ENCODE data around the gene KCNAB3.
"Not testable (repeated sequence)": the region's sequence is repeated elsewhere in the genome, so short reads cannot be mapped to it uniquely, and the experiment has no call there.

Gene KCNAB3

GRCh38 chr17:7929158-7930023 is at the start of gene KCNAB3:
Gene KCNAB3 (minus strand): TSS chr17:7929856. CDS start chr17:7929435, 421 bp downstream.
- DNase-seq (ENCODE audit: low spot score), result peak; percentile 88

DNA sequence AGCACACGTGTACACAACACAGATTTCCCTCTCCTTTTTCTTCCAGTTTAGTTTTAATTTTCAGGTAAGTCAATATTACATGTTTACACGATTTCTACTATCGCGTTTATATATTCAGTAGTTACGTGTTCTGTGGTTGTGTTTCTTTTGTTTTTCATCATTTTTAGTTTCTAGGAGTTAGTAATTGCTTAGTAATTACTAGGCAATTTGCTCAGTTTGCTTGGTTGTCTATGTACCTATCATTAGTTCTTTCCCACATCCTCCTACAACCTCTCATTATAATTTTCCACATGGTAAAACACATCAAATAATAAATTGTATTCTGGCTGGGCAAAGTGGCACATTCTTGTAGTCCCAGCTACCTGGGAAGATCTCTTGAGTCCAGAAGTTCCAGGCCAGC is 48.1 kb upstream of the KCNAB3 start:
- no peak for DNase-seq (ENCODE audit: low spot score)

DNA sequence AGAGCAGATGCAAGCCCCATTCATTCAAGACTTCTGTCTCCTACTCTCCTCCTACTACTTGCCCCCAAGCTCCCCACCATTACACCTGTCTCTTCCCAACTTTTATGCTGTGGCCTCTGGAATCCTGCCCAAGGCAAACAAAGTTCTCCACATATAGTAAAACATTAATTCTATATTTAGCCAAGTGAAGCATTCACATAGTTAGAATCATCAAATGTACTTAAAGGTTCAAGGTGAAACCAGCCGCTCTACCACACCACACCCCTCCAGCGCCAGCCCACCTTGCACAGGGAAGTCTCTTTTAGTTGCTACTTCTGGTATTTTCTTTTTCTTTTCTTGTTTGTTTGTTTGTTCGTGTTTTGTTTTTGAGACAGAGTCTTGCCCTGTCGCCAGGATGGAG is 47.4 kb upstream of the KCNAB3 start:
- no peak for DNase-seq (ENCODE audit: low spot score)

GRCh38 chr17:7974638-7975131 is 45.0 kb upstream of the KCNAB3 start:
- DNase-seq (ENCODE audit: low spot score), result no peak

- no peak for DNase-seq (ENCODE audit: low spot score)
Observed at GRCh38 chr17:7972131-7972785, 42.6 kb upstream of the KCNAB3 start.

DNA sequence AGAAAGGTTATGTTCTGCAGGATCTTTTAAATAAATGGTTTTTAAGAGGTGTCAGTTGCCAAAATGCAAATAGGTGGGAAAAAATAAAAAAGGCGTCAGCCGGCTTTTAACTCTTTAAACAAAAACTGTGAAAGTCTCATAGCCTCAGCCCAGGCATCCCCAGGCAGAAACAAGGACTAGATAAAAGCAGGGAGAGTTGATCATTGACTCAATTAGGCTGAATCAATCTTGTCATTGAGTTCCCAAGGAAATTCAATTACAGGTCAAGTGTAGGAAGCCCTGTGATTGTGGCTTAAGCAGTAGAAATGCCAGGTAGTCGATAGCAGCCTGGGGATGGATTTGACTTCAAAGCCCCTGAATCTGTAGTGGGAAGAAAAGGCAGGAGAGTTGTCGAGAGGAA is 42.0 kb upstream of the KCNAB3 start:
- DNase-seq (ENCODE audit: low spot score), result no peak

GRCh38 chr17:7969433-7969832 is 39.8 kb upstream of the KCNAB3 start:
- no peak for DNase-seq (ENCODE audit: low spot score)

DNA sequence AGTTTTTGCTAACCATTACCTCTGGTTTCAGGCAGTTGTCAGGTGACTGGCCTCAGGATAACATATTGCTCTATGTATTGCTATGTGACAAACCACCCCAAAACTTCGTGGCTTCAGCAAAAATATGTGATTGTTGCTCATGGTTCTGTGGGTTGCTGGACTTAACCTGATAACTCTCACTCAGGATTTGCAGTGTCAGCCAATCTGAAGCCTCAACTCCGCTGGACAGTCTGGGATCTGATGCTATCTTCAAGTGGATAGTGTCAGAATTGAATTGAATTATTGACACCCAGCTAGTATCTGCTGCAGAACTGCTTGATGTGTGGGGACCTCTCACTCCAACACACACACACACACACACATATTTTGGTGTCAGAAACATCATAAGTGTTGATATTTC is 38.1 kb upstream of the KCNAB3 start:
- DNase-seq (ENCODE audit: low spot score), result no peak

GRCh38 chr17:7961421-7961820 is 31.8 kb upstream of the KCNAB3 start:
- DNase-seq (ENCODE audit: low spot score), result no peak

- no peak for DNase-seq (ENCODE audit: low spot score)
Observed at GRCh38 chr17:7959503-7960253, 30.0 kb upstream of the KCNAB3 start.

DNA sequence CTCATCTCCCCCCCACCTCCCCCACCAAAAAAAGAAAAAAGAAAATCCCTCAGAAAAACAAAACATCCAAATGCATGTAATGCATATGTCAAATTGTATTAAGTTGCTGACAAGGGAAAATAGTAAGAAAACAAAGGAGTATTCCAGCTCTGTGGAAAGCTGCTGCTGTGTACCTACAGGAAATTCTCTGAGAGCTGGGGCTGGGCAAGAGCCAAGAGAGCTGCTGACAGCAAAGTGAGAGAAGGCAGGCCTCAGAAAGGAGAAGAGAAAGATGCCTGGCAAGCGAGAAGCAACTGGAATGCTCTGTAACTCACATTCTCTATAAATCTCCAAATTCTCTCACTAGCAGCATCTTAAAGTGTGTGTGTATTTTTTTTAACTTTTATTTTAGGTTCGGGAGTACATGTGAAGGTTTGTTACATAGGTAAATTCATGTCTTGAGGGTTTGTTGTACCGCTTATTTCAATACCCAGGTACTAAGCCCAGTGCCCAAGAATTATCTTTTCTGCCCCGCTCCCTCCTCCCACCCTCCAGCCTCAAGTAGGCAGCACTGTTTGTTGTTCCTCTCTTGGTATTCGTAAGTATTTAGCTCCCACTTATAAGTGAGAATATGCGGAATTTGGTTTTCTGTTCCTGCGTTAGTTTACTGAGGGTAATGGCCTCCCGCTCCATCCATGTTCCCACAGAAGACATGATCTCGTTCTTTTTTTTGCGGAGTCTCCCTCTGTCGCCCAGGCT is 26.7 kb upstream of the KCNAB3 start:
- DNase-seq (ENCODE audit: low spot score), result no peak

GRCh38 chr17:7955414-7956227 is 26.0 kb upstream of the KCNAB3 start:
- no peak for DNase-seq (ENCODE audit: low spot score)

DNA sequence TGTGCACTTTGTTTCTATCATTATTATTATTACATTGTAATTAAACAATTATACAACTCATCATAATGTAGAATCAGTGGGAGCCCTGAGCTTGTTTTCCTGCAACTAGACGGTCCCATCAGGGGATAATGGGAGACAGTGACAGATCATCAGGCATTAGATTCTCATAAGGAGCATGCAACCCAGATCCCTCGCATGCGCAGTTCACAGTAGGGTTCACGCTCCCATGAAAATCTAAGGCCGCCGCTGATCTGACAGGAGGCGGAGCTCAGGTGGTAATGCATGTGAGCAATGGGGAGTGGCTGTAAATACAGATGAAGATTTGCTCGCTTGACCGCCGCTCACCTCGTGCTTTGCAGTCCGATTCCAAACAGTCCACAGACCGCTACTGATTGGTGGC is 23.6 kb upstream of the KCNAB3 start:
- DNase-seq (ENCODE audit: low spot score), result not testable (repeated sequence)

DNA sequence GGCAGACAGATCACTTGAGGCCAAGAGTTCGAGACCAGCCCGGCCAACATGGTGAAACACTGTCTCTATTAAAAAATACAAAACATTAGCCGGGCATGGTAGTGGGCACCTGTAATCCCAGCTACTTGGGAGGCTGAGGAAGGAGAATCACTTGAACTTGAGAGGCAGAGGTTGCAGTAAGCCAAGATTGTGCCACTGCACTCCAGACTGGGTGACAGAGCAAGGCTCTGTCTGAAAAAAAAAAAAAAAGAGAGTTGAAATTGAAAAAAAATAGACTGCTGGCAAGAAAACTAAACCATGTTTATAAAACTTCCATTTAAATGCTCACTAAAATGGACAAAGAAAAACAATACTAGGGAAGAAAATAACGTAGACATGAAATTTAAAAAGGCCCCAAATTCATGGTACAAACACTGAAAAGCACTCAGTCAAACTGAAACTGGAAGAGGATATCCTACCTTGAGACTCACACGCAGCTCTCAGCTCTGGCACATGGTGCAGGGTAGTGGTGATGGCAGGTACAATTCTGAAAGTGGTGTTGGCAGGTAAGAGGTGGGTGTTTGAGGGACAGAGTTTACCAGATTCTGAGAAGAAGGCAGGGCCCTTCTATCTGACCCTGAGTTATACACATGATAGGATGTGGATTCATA is 21.6 kb upstream of the KCNAB3 start:
- no peak for DNase-seq (ENCODE audit: low spot score)

DNA sequence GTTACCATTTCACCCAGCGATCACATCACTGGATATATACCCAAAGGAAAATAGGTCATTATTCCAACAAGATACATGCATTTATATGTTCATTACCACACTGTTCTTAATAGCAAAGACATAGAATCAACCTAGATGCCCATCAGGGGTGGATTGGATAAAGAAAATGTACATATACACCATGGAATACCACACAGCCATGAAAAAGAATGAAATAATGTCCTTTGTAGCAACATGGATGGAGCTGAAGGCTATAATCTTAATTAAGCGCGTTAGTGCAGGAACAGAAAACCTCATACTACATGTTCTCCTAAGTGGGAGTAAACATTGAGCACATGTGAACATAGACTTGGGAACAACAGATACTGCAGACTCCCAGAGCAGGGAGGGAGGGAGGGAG is 20.9 kb upstream of the KCNAB3 start:
- DNase-seq (ENCODE audit: low spot score), result no peak

- DNase-seq (ENCODE audit: low spot score), result no peak
Observed at GRCh38 chr17:7947651-7948050, 18.0 kb upstream of the KCNAB3 start.

- DNase-seq (ENCODE audit: low spot score), result no peak
Observed at GRCh38 chr17:7946441-7946840, 16.8 kb upstream of the KCNAB3 start.

- DNase-seq (ENCODE audit: low spot score), result no peak
Observed at GRCh38 chr17:7945651-7946050, 16.0 kb upstream of the KCNAB3 start.

DNA sequence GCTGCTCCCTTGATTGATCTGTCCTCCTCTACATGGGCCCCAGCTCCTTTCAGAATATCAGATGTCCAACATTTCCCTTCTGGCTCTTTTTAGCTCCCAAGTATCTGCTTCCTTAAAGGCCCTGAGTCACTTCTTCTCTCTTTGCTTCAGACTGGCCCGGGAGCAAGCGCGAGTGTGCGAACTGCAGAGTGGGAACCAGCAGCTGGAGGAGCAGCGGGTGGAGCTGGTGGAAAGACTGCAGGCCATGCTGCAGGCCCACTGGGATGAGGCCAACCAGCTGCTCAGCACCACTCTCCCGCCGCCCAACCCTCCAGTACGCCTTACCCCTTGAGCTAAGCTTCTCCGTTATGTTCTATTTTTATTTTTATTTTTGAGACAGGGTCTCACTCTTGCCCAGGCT is 14.7 kb upstream of the KCNAB3 start:
- DNase-seq (ENCODE audit: low spot score), result no peak

DNA sequence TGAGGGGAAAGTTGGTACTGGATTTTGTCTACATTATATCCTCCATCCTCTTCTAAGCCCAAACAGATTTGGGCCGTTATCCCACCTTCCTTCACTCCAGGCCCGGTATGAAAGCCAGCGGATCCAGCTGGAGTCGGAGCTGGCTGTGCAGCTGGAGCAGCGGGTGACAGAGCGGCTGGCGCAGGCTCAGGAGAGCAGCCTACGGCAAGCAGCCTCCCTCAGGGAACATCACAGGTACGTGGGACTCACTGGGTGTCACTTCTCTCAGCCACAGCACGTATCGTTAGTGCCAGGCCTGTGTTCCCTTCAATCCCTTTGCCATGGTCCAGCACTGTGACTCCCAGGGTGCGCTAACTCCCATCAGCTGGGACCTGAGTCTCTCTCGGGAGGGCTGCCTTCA is 13.6 kb upstream of the KCNAB3 start:
- no peak for DNase-seq (ENCODE audit: low spot score)

- no peak for DNase-seq (ENCODE audit: low spot score)
Observed at GRCh38 chr17:7940743-7941142, 11.1 kb upstream of the KCNAB3 start.

Measured in germinal center (tissue), 1 donor.